ENCODE results near the gene TRH. TPM values are rescaled to one million over a fixed set of nuclear protein-coding genes. Genes with fewer than 3 reads are reported as not detected.

The TRH gene
- total RNA-seq, 2 experiments from 2014 or later, result not detected

DNA sequence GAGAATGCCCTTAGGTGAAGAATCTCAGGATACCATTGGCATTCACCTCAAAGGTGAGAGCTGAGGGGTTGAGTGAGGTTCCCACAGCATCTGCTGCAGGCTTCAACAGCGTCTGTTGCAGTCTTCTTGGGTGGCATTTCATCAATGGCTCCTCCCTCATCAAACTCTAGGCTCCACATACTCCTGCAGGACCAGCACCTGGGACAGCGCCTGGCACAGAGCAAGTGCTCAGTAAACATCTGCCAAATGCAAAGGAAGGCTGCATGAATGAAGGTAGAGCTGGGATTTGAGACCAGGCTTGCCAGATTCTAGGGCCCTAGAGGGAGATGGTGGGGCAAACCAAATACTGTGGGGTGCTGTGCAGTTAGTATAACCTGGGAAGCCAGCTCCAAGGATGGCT is 9.6 kb downstream of the TRH start:
- no peaks in the 10 kb centered on the region for H3K36me3 Mint-ChIP-seq (ENCODE audit: low read depth)
- ChIA-PET POLR2A (no interaction called here), CTCF (interaction anchor here (1.6 kb wide), 1 partner anchor 19 kb away, joined by 4 read pairs; no protein-coding TSS in a partner anchor)
- H3K4me3 Mint-ChIP-seq, result no peak overlapping the region
- TF ChIP-seq, protein P1, sequence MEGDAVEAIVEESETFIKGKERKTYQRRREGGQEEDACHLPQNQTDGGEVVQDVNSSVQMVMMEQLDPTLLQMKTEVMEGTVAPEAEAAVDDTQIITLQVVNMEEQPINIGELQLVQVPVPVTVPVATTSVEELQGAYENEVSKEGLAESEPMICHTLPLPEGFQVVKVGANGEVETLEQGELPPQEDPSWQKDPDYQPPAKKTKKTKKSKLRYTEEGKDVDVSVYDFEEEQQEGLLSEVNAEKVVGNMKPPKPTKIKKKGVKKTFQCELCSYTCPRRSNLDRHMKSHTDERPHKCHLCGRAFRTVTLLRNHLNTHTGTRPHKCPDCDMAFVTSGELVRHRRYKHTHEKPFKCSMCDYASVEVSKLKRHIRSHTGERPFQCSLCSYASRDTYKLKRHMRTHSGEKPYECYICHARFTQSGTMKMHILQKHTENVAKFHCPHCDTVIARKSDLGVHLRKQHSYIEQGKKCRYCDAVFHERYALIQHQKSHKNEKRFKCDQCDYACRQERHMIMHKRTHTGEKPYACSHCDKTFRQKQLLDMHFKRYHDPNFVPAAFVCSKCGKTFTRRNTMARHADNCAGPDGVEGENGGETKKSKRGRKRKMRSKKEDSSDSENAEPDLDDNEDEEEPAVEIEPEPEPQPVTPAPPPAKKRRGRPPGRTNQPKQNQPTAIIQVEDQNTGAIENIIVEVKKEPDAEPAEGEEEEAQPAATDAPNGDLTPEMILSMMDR (IDR thresholded peaks at IDR 0.05), result no peak
- DNase-seq (no peak), ATAC-seq (no peak)
- H3K4me1 Mint-ChIP-seq (ENCODE audit: low read depth), result no peaks in the 10 kb centered on the region
- peaks cover 2% of the 10 kb centered on the region for H3K27me3 Mint-ChIP-seq
- no peaks in the 10 kb centered on the region for H3K9me3 Mint-ChIP-seq
- intact Hi-C loops (cut with micrococcal nuclease), result no loop called here
- no peak overlapping the region for H3K27ac Mint-ChIP-seq

DNA sequence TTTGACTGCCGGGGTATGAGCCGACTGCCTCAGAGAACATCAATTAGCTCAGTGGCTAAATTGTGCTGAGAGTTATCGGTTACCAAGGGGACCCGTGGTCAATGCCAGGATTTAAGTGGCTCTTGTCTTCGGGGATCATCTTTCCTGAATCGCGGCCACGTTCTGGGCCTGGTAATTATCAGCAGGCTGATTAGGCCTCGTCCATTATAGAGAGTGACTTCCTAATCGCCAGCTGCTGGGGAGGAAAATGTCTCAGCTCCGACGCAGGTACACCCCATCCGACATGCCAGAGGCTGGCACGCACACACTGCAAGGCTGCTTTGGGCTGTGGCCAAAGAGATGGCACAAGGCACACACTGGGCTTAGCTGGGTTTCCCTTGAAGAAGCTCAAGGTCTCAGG is 10.6 kb downstream of the TRH start:
- intact Hi-C loops (cut with micrococcal nuclease), result no loop called here
- POLR2A ChIA-PET, result no interaction called here
- Mint-ChIP-seq H3K9me3 (no peaks in the 10 kb centered on the region), H3K4me1 (ENCODE audit: low read depth) (no peaks in the 10 kb centered on the region), H3K27ac (no peak overlapping the region), H3K4me3 (no peak overlapping the region), H3K27me3 (peaks cover 2% of the 10 kb centered on the region), H3K36me3 (ENCODE audit: low read depth) (no peaks in the 10 kb centered on the region)
- CTCF ChIA-PET, result interaction anchor here (1.7 kb wide), 1 partner anchor 43 kb away, joined by 6 read pairs; no protein-coding TSS in a partner anchor
- no peak for ATAC-seq
- no peak for DNase-seq
- TF ChIP-seq, protein P1 (IDR thresholded peaks at IDR 0.05), result no peak

DNA sequence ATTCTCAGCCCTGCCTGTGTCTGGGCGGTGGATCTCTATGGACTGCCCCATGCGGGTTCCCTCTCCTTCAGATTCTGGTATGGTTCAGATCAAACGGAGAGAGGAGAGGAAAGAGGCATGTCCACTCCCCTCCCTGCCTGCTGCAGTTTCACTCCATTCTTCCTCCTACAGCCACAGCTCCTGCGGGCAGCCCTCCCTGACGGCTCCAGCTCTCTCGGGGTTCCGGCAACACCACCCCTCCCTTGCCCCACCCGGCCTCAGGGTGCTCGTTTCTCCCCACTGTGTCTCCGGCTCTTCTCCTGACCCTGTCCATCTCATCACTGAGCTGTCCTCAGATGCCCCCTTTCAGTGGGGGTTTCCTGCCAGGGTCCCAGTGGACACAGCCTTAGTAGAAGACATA is 13.9 kb downstream of the TRH start:
- Mint-ChIP-seq H3K36me3 (ENCODE audit: low read depth) (no peaks in the 10 kb centered on the region), H3K4me1 (ENCODE audit: low read depth) (no peaks in the 10 kb centered on the region), H3K27me3 (peaks cover 9% of the 10 kb centered on the region), H3K9me3 (no peaks in the 10 kb centered on the region), H3K27ac (no peak overlapping the region), H3K4me3 (no peak overlapping the region)
- POLR2A ChIA-PET, result no interaction called here
- CTCF ChIA-PET, result no interaction called here
- intact Hi-C loops (cut with micrococcal nuclease), result no loop called here
- ATAC-seq (no peak), DNase-seq (no peak)
- TF ChIP-seq, protein P1 (IDR thresholded peaks at IDR 0.05), result no peak

DNA sequence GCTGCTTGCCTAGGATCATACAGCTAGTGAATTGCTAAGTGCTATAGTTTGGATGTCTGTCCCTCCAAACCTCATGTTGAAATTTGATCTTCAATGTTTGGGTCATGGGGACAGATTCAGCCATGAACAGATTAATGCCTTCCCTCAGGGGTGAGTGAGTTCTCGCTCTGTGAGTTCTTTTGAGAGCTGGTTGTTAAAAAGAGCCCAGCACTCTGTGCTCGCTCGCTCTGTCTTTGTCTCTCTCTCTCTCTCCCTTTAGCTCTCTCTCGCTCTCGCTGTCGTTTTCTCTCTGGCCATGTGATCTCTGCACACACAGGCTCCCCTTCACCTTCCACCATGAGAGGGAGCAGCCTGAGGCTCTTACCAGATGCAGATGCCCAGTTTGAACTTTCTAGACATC is 14.9 kb downstream of the TRH start:
- ChIA-PET CTCF (interaction anchor here (2.1 kb wide), 1 partner anchor 13 kb away, joined by 4 read pairs; no protein-coding TSS in a partner anchor), POLR2A (no interaction called here)
- peaks cover 11% of the 10 kb centered on the region for H3K27me3 Mint-ChIP-seq
- no peaks in the 10 kb centered on the region for H3K36me3 Mint-ChIP-seq (ENCODE audit: low read depth)
- TF ChIP-seq, protein P1 (IDR thresholded peaks at IDR 0.05), result no peak
- DNase-seq (no peak), ATAC-seq (no peak)
- intact Hi-C loops (cut with micrococcal nuclease), result no loop called here
- H3K4me3 Mint-ChIP-seq, result no peak overlapping the region
- no peak overlapping the region for H3K27ac Mint-ChIP-seq
- H3K4me1 Mint-ChIP-seq (ENCODE audit: low read depth), result no peaks in the 10 kb centered on the region
- no peaks in the 10 kb centered on the region for H3K9me3 Mint-ChIP-seq

DNA sequence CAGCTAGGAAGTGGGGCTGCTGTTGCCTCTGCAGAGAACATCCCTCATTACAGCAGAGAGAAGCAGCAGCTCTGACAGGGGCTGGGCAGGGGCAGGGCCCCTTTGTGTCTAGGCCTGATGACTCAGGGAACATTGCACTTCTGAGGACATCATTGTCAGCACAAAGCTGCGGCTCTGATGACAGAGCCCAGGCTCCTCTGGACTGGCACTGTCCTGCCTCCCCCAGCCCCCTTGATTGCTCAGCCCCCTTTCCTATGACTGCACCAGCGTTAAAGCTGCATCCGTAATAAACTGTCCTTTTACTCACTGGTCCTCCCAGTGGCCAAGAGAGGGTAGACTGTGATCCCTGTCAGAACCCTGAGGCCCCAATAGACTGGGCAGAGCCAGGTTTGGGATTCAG is 18.3 kb downstream of the TRH start:
- TF ChIP-seq, protein P1 (IDR thresholded peaks at IDR 0.05), result no peak
- H3K27ac Mint-ChIP-seq, result no peak overlapping the region
- DNase-seq (no peak), ATAC-seq (no peak)
- H3K4me1 Mint-ChIP-seq (ENCODE audit: low read depth), result no peaks in the 10 kb centered on the region
- ChIA-PET CTCF (interaction anchor here (1.5 to 2.0 kb wide), 2 partner anchors 10 to 11 kb away, joined by 4 to 6 read pairs; no protein-coding TSS in a partner anchor), POLR2A (no interaction called here)
- H3K27me3 Mint-ChIP-seq, result peaks cover 11% of the 10 kb centered on the region
- no peak overlapping the region for H3K4me3 Mint-ChIP-seq
- H3K36me3 Mint-ChIP-seq (ENCODE audit: low read depth), result no peaks in the 10 kb centered on the region
- intact Hi-C loops (cut with micrococcal nuclease), result no loop called here
- H3K9me3 Mint-ChIP-seq, result peaks cover 2% of the 10 kb centered on the region
